ENCODE measurements around the gene NCKAP5.

The NCKAP5 gene

DNA sequence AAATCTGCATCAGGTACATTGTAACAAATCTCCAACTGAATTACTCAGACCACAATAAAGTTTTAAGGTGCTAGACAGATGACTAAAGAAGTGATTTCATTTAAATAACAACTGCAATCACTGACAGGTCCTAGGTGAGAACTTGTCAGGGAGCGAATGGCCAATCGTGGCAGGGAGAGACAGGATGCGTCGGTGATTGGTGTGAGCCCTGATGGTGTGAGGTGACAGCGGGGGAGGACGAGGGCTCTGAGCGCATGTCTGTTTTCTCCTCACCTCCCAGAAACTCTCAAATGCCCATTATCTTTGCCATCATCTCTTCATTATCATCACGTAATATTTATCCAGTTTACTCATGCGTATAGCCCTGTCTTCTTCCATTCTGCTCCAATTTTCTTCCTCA lies 690.3 kb downstream of the NCKAP5 start:
- no peak for TF ChIP-seq TARDBP (IDR thresholded peaks at IDR 0.05)
- no peak for TF ChIP-seq L3MBTL2 (conservative IDR thresholded peaks at IDR 0.05)
- no peak for TF ChIP-seq FOXA1 (IDR thresholded peaks at IDR 0.05)
- TF ChIP-seq, protein P1, sequence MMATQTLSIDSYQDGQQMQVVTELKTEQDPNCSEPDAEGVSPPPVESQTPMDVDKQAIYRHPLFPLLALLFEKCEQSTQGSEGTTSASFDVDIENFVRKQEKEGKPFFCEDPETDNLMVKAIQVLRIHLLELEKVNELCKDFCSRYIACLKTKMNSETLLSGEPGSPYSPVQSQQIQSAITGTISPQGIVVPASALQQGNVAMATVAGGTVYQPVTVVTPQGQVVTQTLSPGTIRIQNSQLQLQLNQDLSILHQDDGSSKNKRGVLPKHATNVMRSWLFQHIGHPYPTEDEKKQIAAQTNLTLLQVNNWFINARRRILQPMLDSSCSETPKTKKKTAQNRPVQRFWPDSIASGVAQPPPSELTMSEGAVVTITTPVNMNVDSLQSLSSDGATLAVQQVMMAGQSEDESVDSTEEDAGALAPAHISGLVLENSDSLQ (IDR thresholded peaks at IDR 0.05) = no peak
- no peak for TF ChIP-seq ARNT (IDR thresholded peaks at IDR 0.05)
- TF ChIP-seq SP1 (IDR thresholded peaks at IDR 0.05) = no peak
- no peak for TF ChIP-seq NFRKB (IDR thresholded peaks at IDR 0.05)
- TF ChIP-seq ELF4 (IDR thresholded peaks at IDR 0.05) = no peak
- no peak for TF ChIP-seq HDGF (IDR thresholded peaks at IDR 0.05; ENCODE audit: borderline replicate concordance)
- no peak for TF ChIP-seq FOXK2 (IDR thresholded peaks at IDR 0.05)
- TF ChIP-seq FOXM1 (IDR thresholded peaks at IDR 0.05; ENCODE audit: borderline replicate concordance) = no peak
- no peak for TF ChIP-seq CTBP1 (IDR thresholded peaks at IDR 0.05; ENCODE audit: borderline replicate concordance)
- no peak for TF ChIP-seq BHLHE40 (IDR thresholded peaks at IDR 0.05; ENCODE audit: borderline replicate concordance)
- no peak for TF ChIP-seq ZNF384 (IDR thresholded peaks at IDR 0.05)
- no peak for TF ChIP-seq LEF1 (IDR thresholded peaks at IDR 0.05; ENCODE audit: borderline replicate concordance)
- no peak for TF ChIP-seq SUZ12 (IDR thresholded peaks at IDR 0.05)
- DNase-seq (ENCODE audit: extremely low spot score) = no peak
- POLR2A ChIA-PET = no interaction called here
- CTCF ChIA-PET = no interaction called here

DNA sequence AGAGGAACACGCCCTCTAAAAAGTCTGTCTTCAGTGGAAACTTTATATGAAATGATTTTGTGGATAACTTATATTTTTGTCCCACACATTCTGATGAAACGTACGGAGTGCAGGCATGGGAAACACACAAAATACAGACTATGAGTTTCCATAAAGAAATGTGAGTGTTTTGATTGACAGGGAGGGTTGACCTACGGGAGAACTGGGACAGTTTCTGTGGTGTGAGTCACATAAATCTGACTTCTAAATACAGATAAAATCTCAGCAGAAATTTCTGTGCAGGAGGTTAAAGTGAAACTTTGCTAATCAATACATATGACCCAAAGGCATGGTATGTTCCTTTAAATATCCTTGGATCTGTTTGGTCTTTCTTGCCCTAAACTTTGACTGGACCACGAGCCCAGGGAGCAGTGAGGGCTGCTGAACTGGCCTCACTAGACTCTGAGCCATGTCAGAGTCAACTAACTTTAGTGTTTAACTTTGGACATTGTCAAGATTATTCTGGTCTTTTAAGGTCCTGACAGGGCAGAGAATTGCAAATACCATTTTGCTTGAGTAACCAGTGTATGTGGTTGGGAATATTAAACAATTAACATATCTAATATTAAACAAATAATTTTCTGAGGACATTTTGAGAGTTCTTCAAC lies 691.4 kb downstream of the NCKAP5 start:
- CTCF ChIA-PET = no interaction called here
- no peak for DNase-seq (ENCODE audit: extremely low spot score)
- POLR2A ChIA-PET = no interaction called here
- TF ChIP-seq ELF4 (IDR thresholded peaks at IDR 0.05) (no peak), FOXM1 (IDR thresholded peaks at IDR 0.05; ENCODE audit: borderline replicate concordance) (no peak), CTBP1 (IDR thresholded peaks at IDR 0.05; ENCODE audit: borderline replicate concordance) (no peak), L3MBTL2 (conservative IDR thresholded peaks at IDR 0.05) (no peak), TARDBP (IDR thresholded peaks at IDR 0.05) (no peak), BHLHE40 (IDR thresholded peaks at IDR 0.05; ENCODE audit: borderline replicate concordance) (no peak), HDGF (IDR thresholded peaks at IDR 0.05; ENCODE audit: borderline replicate concordance) (no peak), FOXA1 (IDR thresholded peaks at IDR 0.05) (no peak), NFRKB (IDR thresholded peaks at IDR 0.05) (no peak), SUZ12 (IDR thresholded peaks at IDR 0.05) (no peak), ZNF384 (IDR thresholded peaks at IDR 0.05) (no peak), LEF1 (IDR thresholded peaks at IDR 0.05; ENCODE audit: borderline replicate concordance) (no peak), FOXK2 (IDR thresholded peaks at IDR 0.05) (no peak), ARNT (IDR thresholded peaks at IDR 0.05) (no peak), SP1 (IDR thresholded peaks at IDR 0.05) (no peak)
- TF ChIP-seq, protein P1 (IDR thresholded peaks at IDR 0.05) = no peak

DNA sequence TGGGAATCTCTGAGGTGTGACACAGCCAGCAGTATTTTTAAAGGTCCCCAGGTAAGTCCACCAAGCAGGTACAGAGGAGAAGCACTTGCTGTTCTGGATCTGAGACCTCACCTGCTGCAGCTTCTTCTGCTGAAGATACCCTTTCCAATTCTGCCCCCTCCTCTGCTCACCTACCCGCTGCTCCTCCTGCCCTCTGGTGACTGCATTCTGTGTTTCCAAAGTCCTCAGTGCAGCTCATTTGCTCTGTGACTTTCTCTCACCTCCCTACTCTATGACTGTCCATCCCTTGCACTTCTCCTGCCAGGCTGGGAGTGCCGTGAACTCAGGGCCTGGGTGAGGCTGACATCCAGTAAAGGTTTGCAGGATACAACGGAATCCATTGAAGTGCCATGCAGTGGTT lies 693.1 kb downstream of the NCKAP5 start:
- CTCF ChIA-PET = no interaction called here
- no peak for DNase-seq (ENCODE audit: extremely low spot score)
- TF ChIP-seq FOXM1 (IDR thresholded peaks at IDR 0.05; ENCODE audit: borderline replicate concordance) (no peak), ARNT (IDR thresholded peaks at IDR 0.05) (no peak), HDGF (IDR thresholded peaks at IDR 0.05; ENCODE audit: borderline replicate concordance) (no peak), ELF4 (IDR thresholded peaks at IDR 0.05) (no peak), NFRKB (IDR thresholded peaks at IDR 0.05) (no peak)
- POLR2A ChIA-PET = no interaction called here

DNA sequence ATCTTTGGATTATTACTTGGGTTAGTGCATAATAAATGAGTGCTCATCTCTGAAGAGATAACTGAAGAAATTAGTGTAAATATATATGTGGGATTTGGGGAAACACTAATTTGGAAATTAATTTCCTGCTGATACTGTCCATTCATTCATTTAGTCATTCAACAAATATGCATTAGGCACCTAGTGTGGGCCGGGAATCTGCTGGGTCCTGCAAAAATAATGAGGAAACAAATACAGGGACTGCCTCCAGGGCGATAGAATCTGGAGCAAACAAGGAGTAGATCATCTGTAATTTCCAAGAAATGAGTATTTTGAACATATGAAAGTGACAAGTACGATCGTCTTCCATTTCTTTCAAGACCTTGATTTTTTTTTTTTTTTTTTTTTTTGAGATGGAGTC lies 694.5 kb downstream of the NCKAP5 start:
- TF ChIP-seq SUZ12 (IDR thresholded peaks at IDR 0.05) (no peak), ZNF384 (IDR thresholded peaks at IDR 0.05) (no peak)

DNA sequence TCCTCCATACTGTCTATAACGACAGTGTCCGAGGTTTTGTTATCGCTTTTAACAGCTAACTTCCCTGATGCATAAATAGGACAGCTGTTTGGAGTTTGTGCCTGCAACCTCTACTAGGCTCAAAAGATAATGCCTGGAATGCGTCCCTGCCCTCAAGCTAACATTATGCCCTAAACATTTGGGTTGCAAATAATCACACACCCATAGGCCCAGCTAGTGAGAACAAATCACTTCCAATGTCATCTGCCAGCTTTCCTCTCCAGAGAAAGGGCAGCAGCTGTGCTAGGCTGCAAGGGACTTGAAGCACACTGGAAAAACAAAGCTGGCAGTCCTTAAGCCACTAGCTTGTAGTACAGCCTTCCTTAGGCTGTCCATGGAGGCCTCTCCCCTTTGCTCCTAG lies 696.4 kb downstream of the NCKAP5 start:
- ChIA-PET CTCF (interaction anchor here (0.5 kb wide), 1 partner anchor 216 kb away, joined by 4 read pairs; no protein-coding TSS in a partner anchor), POLR2A (no interaction called here)
- TF ChIP-seq CTBP1 (IDR thresholded peaks at IDR 0.05; ENCODE audit: borderline replicate concordance) (no peak), SUZ12 (IDR thresholded peaks at IDR 0.05) (no peak), TARDBP (IDR thresholded peaks at IDR 0.05) (no peak), SP1 (IDR thresholded peaks at IDR 0.05) (no peak), L3MBTL2 (conservative IDR thresholded peaks at IDR 0.05) (no peak), FOXA1 (IDR thresholded peaks at IDR 0.05) (no peak), BHLHE40 (IDR thresholded peaks at IDR 0.05; ENCODE audit: borderline replicate concordance) (no peak), ELF4 (IDR thresholded peaks at IDR 0.05) (no peak)
- TF ChIP-seq, protein P1 (IDR thresholded peaks at IDR 0.05) = no peak
- DNase-seq (ENCODE audit: extremely low spot score) = no peak

More for the DNA sequence above, 694.5 kb downstream of the NCKAP5 start:
- no peak for DNase-seq (ENCODE audit: extremely low spot score)
- ChIA-PET CTCF (no interaction called here), POLR2A (no interaction called here)

DNA sequence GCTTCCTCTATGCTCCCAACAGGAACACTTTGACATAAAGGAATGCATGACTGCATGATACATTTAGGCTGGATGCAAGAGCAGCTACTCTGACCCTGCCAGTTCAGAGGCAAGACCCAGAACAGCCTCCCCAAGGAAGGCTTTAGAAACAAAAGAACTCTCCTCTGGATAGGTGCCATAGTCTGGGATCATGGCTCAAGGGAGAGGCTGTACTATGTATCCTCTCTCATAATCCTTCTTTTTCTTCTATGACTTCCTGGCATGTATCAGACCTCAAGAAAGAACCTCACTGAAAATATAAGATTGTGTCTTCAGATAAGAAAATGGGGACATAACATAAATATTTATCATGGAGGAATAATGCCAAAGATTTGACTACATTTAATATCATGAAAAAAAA lies 704.3 kb downstream of the NCKAP5 start:
- DNase-seq (ENCODE audit: extremely low spot score) = no peak
- ChIA-PET POLR2A (no interaction called here), CTCF (no interaction called here)
- TF ChIP-seq L3MBTL2 (conservative IDR thresholded peaks at IDR 0.05) = no peak
- no peak for TF ChIP-seq FOXM1 (IDR thresholded peaks at IDR 0.05; ENCODE audit: borderline replicate concordance)

DNA sequence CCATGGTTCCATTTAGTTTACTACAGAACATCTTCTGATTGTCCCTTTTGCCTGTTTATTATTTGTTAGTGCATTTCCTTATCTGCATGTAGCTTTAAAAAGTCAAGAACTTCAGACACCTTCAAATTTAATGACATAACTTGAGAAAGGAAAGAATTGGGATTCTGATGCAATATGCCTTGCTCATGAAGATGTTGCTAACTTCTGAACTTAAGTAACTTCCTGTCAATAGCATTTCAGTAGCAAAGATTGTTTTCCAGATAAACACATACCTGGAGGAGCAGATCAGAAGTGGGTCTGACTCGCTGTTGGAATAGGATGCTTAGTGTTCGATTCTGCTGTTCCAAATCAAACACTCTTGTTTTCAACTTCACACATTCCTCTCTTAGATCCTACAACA lies 708.0 kb downstream of the NCKAP5 start:
- TF ChIP-seq HDGF (IDR thresholded peaks at IDR 0.05; ENCODE audit: borderline replicate concordance) = no peak
- TF ChIP-seq NFRKB (IDR thresholded peaks at IDR 0.05) = no peak
- TF ChIP-seq SUZ12 (IDR thresholded peaks at IDR 0.05) = no peak
- no peak for TF ChIP-seq ARNT (IDR thresholded peaks at IDR 0.05)
- TF ChIP-seq BHLHE40 (IDR thresholded peaks at IDR 0.05; ENCODE audit: borderline replicate concordance) = no peak
- TF ChIP-seq FOXM1 (IDR thresholded peaks at IDR 0.05; ENCODE audit: borderline replicate concordance) = no peak
- no peak for TF ChIP-seq TARDBP (IDR thresholded peaks at IDR 0.05)
- no peak for TF ChIP-seq SP1 (IDR thresholded peaks at IDR 0.05)
- no peak for TF ChIP-seq CTBP1 (IDR thresholded peaks at IDR 0.05; ENCODE audit: borderline replicate concordance)
- no peak for TF ChIP-seq FOXA1 (IDR thresholded peaks at IDR 0.05)
- no peak for TF ChIP-seq ELF4 (IDR thresholded peaks at IDR 0.05)
- ChIA-PET CTCF (no interaction called here), POLR2A (no interaction called here)
- no peak for DNase-seq (ENCODE audit: extremely low spot score)

All from HEK293T (cell line).